Activated T-cell treated with anti-CD3 and anti-CD28 coated beads, Interleukin-2, amount 50 U/mL, for 4 hours (primary cell): ENCODE measurements around the gene COL9A3. TPM values are rescaled to one million over a fixed set of nuclear protein-coding genes. Genes with fewer than 3 reads are reported as not detected.

Experiments
- ATAC-seq, 2 donors: fragments of 200-7000 bp; cut with Tn5 transposase; one replicate each; pipeline ENCODE4 v1.10.0; 2021
- DNase-seq: peaks from one replicate; pipeline ENCODE4 v3.0.0-alpha.2; 2020
- H3K27me3 Mint-ChIP-seq: one replicate; pipeline ENCODE4 v1.8.0; 2021; ENCODE audit warnings: low read depth, mixed read lengths
- H3K36me3 Mint-ChIP-seq: one replicate; pipeline ENCODE4 v1.8.0; 2022; ENCODE audit warnings: mixed read lengths; ENCODE audit not compliant: insufficient read depth
- H3K4me1 Mint-ChIP-seq: one replicate; pipeline ENCODE4 v1.8.0; 2021; ENCODE audit warnings: low read depth, mixed read lengths
- H3K4me3 Mint-ChIP-seq: one replicate; pipeline ENCODE4 v1.8.0; 2021; ENCODE audit warnings: mild to moderate bottlenecking, moderate library complexity, mixed read lengths
- H3K9me3 Mint-ChIP-seq: one replicate; pipeline ENCODE4 v1.8.0; 2021; ENCODE audit warnings: mixed read lengths
- total RNA-seq, 3 donors: library from RNA; stranded (reverse); gene quantifications; one replicate each; pipeline ENCODE4 v1.2.1, GENCODE V29; 2021

COL9A3 gene
- total RNA-seq, 3 donors from 2014 or later: 0.10 to 0.33 (median 0.21) TPM

DNA sequence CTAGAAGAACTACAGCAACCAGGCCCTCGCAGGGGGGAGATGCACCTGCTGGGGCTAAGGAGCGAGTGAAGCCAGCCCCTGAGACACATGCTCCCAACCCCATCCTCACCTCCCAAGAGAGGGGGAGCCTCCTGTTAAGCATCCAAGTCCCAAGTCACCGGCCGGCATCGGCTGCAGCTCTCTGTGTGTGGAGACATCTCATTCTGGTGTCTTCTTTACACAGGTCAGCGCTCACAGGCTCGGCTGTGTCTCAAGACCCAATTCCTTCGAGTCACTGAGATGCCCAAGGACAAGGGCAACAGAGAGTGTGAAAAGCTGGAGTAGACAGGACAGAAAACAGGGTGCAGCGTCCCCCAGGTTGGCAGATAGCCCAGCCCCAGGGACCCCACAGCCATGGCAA, 41.6 kb upstream of the COL9A3 start:
- DNase-seq (no peak), ATAC-seq (no peak)
- Mint-ChIP-seq H3K27me3 (no peaks in the 10 kb centered on the region), H3K36me3 (no peaks in the 10 kb centered on the region), H3K4me1 (peaks cover 56% of the 10 kb centered on the region), H3K9me3 (no peaks in the 10 kb centered on the region), H3K4me3 (no peak overlapping the region)

DNA sequence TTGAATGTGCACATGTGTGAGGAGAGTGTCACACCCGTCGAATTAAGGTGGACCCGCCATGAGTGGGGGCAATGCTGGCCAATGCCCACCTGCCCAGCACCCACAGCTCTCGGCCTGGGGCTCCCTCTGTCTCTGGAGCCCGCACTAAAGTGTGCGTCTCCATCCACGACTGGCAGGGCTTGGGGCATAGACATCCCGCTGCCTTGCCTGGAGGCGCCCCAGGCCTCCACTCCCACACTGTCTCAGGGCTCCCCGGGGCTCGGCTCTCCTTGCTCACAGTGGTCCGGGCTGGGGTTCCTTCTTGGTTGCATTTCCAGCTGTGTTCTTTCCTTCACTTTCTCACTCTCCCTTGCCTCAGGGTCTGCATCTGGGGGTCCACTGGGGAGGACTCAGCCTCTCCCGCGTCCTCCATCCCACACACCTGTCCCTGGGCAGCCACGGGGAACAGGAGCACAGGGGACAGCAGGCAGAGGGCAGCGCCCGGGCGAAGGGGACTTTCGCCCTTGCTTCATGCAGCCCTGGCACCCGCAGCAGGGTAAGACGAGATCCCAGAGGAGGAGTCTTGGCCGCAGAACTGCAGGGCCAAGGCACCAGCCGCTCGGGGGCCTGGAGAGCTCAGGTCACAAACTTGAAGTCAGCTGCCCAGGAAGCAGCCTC, 40.7 kb upstream of the COL9A3 start:
- H3K27me3 Mint-ChIP-seq: no peaks in the 10 kb centered on the region
- peaks cover 56% of the 10 kb centered on the region for H3K4me1 Mint-ChIP-seq
- ATAC-seq: no peak
- no peaks in the 10 kb centered on the region for H3K36me3 Mint-ChIP-seq
- H3K9me3 Mint-ChIP-seq: no peaks in the 10 kb centered on the region
- H3K4me3 Mint-ChIP-seq: peak overlapping the region; percentile 50
- DNase-seq: no peak

DNA sequence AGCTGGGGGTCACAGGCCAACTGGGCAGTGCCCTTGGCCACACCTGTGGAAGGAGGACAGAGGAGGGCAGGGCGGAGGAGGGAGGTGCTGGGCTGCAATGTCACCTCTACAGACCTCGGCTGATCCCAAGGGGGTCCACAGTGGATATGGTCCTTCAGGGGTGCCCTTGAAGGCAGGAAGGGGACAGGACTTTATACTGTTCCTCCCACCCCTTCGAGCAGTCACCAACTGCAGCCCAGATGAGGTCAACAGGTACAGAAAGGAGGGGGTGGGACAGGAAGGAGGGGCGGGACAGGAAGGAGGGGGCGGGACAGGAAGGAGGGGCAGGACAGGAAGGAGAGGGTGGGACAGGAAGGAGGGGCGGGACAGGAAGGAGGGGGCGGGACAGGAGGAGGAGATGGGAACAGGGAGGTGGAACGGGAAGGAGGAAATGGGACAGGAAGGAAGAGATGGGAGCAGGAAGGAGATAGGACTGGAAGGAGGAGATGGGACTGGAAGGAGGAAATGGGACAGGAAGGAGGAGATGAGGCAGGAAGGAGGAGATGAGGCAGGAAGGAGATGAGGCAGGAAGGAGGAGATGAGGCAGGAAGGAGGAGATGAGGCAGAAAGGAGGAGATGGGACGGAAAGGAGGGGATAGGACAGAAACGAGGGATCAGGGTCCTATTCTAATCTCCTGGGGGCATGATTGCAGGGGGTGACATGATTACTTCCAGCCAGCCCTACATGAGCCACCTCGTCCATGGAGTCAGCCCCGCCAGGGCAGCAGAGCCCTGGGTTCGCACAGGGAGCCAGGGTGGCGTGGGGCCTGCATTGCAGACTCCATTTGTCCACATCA, 39.9 kb upstream of the COL9A3 start:
- no peaks in the 10 kb centered on the region for H3K9me3 Mint-ChIP-seq
- H3K27me3 Mint-ChIP-seq: no peaks in the 10 kb centered on the region
- no peaks in the 10 kb centered on the region for H3K36me3 Mint-ChIP-seq
- H3K4me1 Mint-ChIP-seq: peaks cover 56% of the 10 kb centered on the region
- ATAC-seq (peak; percentile 76 to 81), DNase-seq (peak; percentile 48)
- H3K4me3 Mint-ChIP-seq: peak overlapping the region; percentile 50

DNA sequence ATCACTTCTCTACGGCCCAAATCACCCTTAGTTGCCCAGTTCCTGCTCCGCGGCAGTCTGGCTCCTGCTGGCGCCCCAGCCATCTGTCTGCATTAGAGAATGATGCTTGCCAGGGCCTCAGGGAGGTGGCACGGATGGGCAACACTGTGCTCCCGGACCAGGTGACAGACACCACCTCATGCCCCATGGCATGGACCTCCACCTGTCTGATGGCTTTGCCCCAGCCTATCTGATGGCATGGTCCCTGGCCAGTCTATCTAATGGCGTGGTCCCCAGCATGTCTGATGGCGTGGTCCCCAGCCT, 39.4 kb upstream of the COL9A3 start:
- Mint-ChIP-seq H3K9me3 (no peaks in the 10 kb centered on the region), H3K36me3 (no peaks in the 10 kb centered on the region), H3K4me1 (peaks cover 51% of the 10 kb centered on the region), H3K27me3 (no peaks in the 10 kb centered on the region), H3K4me3 (no peak overlapping the region)
- no peak for DNase-seq
- ATAC-seq: no peak

DNA sequence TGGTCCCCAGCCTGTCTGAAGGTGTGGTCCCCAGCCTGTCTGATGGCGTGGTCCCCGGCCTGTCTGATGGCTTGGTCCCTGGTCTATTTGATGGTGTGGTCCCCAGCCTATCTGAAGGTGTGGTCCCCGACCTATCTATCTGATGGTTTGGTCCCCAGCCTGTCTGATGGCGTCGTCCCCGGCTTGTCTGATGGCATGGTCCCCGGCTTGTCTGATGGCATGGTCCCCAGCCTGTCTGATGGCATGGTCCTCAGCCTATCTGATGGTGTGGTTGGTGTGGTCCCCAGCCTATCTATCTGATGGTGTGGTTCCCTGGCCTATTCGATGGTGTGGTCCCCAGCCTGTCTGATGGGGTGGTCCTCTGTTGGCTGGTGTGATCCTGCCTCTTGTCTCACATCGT, 38.8 kb upstream of the COL9A3 start:
- Mint-ChIP-seq H3K36me3 (no peaks in the 10 kb centered on the region), H3K4me3 (no peak overlapping the region), H3K4me1 (peaks cover 48% of the 10 kb centered on the region), H3K9me3 (no peaks in the 10 kb centered on the region), H3K27me3 (no peaks in the 10 kb centered on the region)
- ATAC-seq (no peak), DNase-seq (no peak)

DNA sequence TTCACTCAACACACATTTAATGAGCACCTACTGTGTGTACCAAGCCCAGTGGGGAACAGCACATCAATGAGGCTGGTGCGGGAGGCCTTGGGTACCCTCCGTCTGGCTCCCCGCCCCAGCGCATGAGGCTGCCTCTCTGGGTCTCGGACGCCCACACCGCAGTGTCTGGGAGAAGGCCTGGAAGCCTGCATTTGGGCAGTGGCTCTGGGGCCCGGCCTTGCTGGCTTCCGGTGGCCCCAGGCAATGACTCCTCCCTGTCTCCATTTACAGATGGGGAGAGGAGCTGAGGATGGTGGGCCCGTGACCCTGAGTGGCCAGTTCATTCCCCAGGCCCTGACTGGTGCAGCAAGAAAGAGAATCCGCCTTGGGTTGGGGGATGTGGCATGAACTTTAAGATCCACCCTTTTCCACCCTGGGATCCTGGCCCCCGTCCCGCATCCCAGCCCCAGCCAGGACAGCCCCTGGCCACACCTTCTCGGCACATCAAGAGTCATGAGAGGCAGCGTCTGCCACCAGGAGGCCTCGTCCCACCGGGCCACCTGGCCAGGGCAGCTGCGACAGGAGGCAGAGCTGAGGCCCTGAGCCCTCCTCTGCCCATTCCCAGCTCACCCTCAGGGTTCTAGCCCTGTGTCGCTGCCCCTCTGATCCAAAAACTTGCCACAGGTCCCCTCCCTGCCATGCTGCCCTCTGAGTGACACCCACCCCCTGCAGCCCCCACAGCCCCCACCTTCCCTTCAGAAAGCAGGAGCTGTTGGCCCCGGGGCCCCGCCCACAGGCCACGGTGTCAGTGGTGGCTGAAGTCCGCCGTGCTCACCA, 38.0 kb upstream of the COL9A3 start:
- Mint-ChIP-seq H3K36me3 (no peaks in the 10 kb centered on the region), H3K27me3 (no peaks in the 10 kb centered on the region), H3K4me1 (peaks cover 43% of the 10 kb centered on the region), H3K4me3 (no peak overlapping the region), H3K9me3 (no peaks in the 10 kb centered on the region)
- no peak for DNase-seq
- ATAC-seq: no peak

DNA sequence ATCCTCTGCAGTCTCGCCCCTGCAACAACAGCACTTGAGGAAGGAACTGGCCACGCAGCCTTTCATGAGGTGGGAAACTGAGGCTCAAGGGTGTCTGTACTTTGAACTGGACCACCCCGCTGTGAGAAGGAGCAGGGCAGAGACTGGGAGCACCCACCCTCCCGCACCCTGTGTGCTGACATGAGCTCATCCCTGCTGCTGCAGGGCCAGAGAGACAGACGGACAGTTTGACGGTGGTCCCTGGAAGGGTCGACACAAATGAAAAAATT, 37.5 kb upstream of the COL9A3 start:
- H3K4me1 Mint-ChIP-seq: peaks cover 39% of the 10 kb centered on the region
- ATAC-seq: no peak
- no peak for DNase-seq
- H3K9me3 Mint-ChIP-seq: no peaks in the 10 kb centered on the region
- no peak overlapping the region for H3K4me3 Mint-ChIP-seq
- no peaks in the 10 kb centered on the region for H3K27me3 Mint-ChIP-seq
- no peaks in the 10 kb centered on the region for H3K36me3 Mint-ChIP-seq

DNA sequence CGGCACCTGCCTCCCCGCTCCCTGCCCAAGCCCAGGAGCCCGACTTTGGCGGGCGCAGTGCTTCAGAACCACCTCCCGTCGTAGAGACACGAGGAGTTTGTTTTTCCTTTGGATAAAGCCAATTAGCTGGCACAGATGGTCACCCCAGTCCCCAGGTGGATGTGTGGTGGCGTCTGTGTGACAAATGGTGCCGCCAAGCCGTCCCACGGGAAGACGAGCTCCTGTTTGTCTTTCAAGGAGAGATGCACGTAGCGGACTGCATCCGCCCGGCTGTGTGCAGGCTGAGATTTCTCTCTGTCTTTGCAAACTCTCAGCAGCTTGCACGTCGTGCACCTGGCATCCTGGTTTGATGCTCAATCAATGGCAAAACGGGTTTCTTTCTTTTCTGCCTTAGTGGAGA, 36.6 kb upstream of the COL9A3 start:
- H3K4me3 Mint-ChIP-seq: no peak overlapping the region
- ATAC-seq (no peak), DNase-seq (no peak)
- H3K9me3 Mint-ChIP-seq: no peaks in the 10 kb centered on the region
- H3K4me1 Mint-ChIP-seq: peaks cover 30% of the 10 kb centered on the region
- no peaks in the 10 kb centered on the region for H3K27me3 Mint-ChIP-seq
- no peaks in the 10 kb centered on the region for H3K36me3 Mint-ChIP-seq

DNA sequence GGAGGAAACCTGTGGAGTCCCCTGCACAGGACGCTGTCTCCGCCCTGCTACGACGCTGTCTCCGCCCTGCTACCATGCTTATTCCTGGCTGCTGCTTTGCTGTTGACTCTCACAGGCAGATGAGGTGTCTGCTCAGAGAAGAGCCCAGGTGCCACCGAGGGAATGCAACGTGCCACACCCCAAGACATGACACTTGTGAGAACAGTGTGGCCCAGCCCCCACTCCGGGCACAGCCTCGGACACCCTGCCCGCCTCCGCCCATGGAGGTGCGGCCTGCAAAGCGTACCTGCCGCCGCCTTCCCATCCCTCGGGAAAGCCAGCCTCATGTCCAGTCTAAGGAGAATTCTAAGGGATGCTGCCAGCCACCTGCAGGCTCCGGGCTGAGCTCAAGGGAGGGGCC, 36.2 kb upstream of the COL9A3 start:
- ATAC-seq: no peak
- no peak for DNase-seq
- Mint-ChIP-seq H3K27me3 (no peaks in the 10 kb centered on the region), H3K4me1 (peaks cover 25% of the 10 kb centered on the region), H3K4me3 (no peak overlapping the region), H3K9me3 (no peaks in the 10 kb centered on the region), H3K36me3 (no peaks in the 10 kb centered on the region)

DNA sequence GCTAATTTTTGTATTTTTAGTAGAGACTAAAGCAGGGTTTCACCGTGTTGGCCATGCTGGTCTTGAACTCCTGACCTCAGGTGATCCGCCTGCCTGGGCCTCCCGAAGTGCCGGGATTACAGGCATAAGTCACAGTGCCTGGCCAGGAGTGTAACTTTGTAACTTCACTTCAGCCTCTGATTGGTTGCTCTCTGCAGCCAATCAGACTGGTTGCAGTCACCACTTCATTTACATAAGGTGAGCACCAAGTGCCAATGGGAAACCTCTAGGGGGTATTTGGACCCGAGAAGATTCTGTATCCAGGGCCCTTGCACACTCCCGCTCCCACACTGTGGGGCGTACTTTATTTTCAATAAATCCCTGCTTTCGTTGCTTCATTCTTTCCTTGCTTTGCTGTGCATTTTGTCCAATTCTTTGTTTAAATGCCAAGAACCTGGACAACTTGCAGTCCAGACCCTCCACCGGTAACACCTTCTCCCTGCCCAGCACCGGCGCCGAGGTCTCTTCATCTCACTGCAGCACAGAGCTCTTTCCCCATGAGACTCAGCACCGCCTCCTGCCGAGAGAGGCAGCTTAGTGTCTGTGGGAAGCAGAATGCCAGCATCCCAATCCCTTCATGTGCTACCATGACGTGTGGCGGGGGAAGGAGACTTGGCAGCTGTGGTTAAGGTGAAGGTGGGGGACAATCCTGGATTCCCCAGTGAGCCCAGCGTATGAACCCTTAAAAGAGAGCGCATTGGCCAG, 34.5 kb upstream of the COL9A3 start:
- ATAC-seq: no peak
- H3K36me3 Mint-ChIP-seq: no peaks in the 10 kb centered on the region
- H3K9me3 Mint-ChIP-seq: no peaks in the 10 kb centered on the region
- peaks cover 10% of the 10 kb centered on the region for H3K4me1 Mint-ChIP-seq
- no peak for DNase-seq
- no peak overlapping the region for H3K4me3 Mint-ChIP-seq
- no peaks in the 10 kb centered on the region for H3K27me3 Mint-ChIP-seq

DNA sequence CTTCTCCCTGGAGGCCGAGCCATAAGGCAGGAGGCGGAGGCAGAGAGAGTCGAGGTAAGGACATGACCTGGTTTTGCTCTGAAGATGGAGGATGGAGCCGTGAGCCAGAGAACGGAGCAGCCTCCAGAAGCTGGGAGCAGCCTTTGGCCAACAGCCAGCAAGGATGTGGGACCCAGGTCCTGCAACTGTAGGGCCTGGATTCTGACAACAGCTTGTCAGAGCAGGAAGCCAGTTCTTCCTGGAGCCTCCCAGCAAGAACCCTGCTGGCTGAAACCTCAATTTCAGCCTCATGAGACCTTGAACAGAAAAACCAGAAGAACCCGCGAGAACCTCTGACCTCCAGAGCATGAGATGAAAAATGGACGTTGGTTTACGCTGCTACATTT, 34.0 kb upstream of the COL9A3 start:
- H3K27me3 Mint-ChIP-seq: no peaks in the 10 kb centered on the region
- ATAC-seq: no peak
- no peak for DNase-seq
- peaks cover 7% of the 10 kb centered on the region for H3K4me1 Mint-ChIP-seq
- no peak overlapping the region for H3K4me3 Mint-ChIP-seq
- H3K36me3 Mint-ChIP-seq: no peaks in the 10 kb centered on the region
- no peaks in the 10 kb centered on the region for H3K9me3 Mint-ChIP-seq

DNA sequence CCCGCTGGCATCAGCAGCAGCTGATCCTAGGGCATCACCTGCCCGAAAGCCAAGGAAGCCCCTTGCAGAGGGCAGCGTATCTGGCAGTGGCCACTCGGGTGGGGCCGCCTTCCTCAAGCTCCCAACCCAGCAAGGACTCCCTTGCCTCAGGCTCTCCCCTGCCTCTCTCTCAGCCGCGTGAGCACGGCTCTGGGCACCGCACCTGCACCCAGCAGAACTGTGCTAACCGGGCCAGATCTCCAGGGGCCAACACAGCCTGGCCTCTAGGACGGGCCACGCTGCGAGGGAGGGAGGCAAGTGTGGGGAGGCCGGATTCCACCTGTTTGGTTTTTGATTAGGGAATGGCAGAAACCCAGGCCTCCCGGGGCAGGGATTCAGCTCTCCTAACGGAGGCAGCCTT, 32.4 kb upstream of the COL9A3 start:
- Mint-ChIP-seq H3K27me3 (no peaks in the 10 kb centered on the region), H3K36me3 (no peaks in the 10 kb centered on the region), H3K4me1 (peaks cover 1% of the 10 kb centered on the region), H3K9me3 (no peaks in the 10 kb centered on the region), H3K4me3 (no peak overlapping the region)
- no peak for DNase-seq
- ATAC-seq: no peak

DNA sequence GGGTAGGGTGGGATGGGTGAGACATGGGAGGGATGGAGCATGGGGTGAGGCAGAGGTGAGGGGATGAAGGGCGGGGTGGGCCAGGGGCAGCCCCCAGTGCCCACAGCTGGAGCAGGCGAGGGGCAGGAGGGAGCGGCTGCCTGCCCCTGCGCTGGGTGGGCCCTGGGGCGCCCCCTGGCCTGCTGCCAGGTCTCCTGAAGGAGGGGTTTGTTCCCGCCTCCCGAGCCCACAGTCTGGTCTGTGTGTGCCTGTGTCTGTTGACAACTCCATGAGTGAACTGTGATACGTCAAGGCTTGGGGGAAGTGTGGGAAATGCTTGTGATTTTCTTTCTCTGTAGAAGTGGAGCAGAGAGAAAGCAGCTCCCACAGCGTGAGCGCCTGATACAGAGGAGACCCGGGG, 31.5 kb upstream of the COL9A3 start:
- no peak overlapping the region for H3K4me3 Mint-ChIP-seq

DNA sequence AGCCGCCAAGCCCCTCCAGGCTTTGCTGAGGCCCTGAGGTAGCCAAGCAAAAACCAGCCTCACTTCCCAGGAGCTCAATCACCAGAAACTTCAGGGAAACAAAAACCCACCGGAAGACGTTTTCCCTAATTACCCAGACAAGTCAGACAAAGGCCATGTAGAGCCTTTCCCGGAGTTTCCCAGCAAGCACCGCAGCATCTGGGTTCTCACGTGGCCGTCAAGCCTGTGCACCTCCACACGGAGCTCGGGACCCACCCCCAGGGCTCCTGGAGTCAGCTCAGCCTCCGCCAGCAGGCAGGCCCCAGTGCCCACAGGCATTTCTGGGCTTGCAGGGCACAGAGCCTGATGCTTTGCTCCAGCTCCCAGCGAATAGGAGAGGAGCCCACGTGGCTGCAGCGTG, 30.7 kb upstream of the COL9A3 start:
- H3K4me3 Mint-ChIP-seq: no peak overlapping the region
- H3K9me3 Mint-ChIP-seq: no peaks in the 10 kb centered on the region
- no peak for ATAC-seq
- no peak for DNase-seq
- peaks cover 2% of the 10 kb centered on the region for H3K4me1 Mint-ChIP-seq
- no peaks in the 10 kb centered on the region for H3K27me3 Mint-ChIP-seq
- no peaks in the 10 kb centered on the region for H3K36me3 Mint-ChIP-seq

More for the DNA sequence above, 31.5 kb upstream of the COL9A3 start:
- Mint-ChIP-seq H3K36me3 (no peaks in the 10 kb centered on the region), H3K27me3 (no peaks in the 10 kb centered on the region), H3K9me3 (no peaks in the 10 kb centered on the region), H3K4me1 (peaks cover 1% of the 10 kb centered on the region)
- no peak for DNase-seq
- no peak for ATAC-seq
